ENCODE measurements around the gene AAK1. TPM values are rescaled to one million over a fixed set of nuclear protein-coding genes. Genes with fewer than 3 reads are reported as not detected.
"Not testable (repeated sequence)": the region's sequence is repeated elsewhere in the genome, so short reads cannot be mapped to it uniquely, and the experiment has no call there.

The AAK1 gene
- total RNA-seq, 1 experiment from 2014 or later: 46.8 TPM

- ChIA-PET POLR2A (ENCODE audit: unreplicated experiment) (interaction anchor here (0.7 kb wide), 1 partner anchor 15 kb away, joined by 3 read pairs; no protein-coding TSS in a partner anchor), CTCF (no interaction called here)
- H3K4me2 ChIP-seq (ENCODE audit: low read length): no peak overlapping the region
- H3F3A ChIP-seq (ENCODE audit: low read length, unreplicated experiment): no peaks in the 10 kb centered on the region
- no peak for DNase-seq
- no peaks in the 10 kb centered on the region for H3K4me1 ChIP-seq (ENCODE audit: insufficient read depth, low read length)
- H3K27ac ChIP-seq (ENCODE audit: low read length): no peak overlapping the region
- H3K9ac ChIP-seq (ENCODE audit: low read length): no peak overlapping the region
- no peaks in the 10 kb centered on the region for H3K36me3 ChIP-seq (ENCODE audit: low read depth, low read length)
- H3K27me3 ChIP-seq (ENCODE audit: low read length): no peaks in the 10 kb centered on the region
- BruUV-seq (replicated peaks): no TSS peak
- no peaks in the 10 kb centered on the region for H3K79me2 ChIP-seq (ENCODE audit: low read length)
- H3K9me2 ChIP-seq (replicated peaks; ENCODE audit: low read length): no peaks in the 10 kb centered on the region
- intact Hi-C loops (cut with micrococcal nuclease): no loop called here
- TF ChIP-seq EZH2phosphoT487 (IDR thresholded peaks at IDR 0.05; ENCODE audit: borderline replicate concordance, low read length) (no peak), CTCF (conservative IDR thresholded peaks at IDR 0.05; ENCODE audit: low read depth, low read length) (no peak), EZH2 (IDR thresholded peaks at IDR 0.05; ENCODE audit: low read length, unreplicated experiment) (no peak)
- no peak overlapping the region for H3K4me3 ChIP-seq (ENCODE audit: low read length)
- H4K20me1 ChIP-seq (ENCODE audit: low read length): no peaks in the 10 kb centered on the region
- no peaks in the 10 kb centered on the region for H3K9me3 ChIP-seq (ENCODE audit: low read length)
- no peak for ATAC-seq
- H2AFZ ChIP-seq (ENCODE audit: low read length): no peak overlapping the region
These were observed 190.9 kb downstream of the AAK1 start for GRCh38 chr2:69452687-69453086.

- Histone ChIP-seq H3K36me3 (ENCODE audit: low read depth, low read length) (no peaks in the 10 kb centered on the region), H3K4me1 (ENCODE audit: insufficient read depth, low read length) (no peaks in the 10 kb centered on the region), H3K79me2 (ENCODE audit: low read length) (no peaks in the 10 kb centered on the region), H3K27ac (ENCODE audit: low read length) (no peak overlapping the region), H4K20me1 (ENCODE audit: low read length) (no peaks in the 10 kb centered on the region), H3K9me2 (replicated peaks; ENCODE audit: low read length) (no peaks in the 10 kb centered on the region), H3K4me2 (ENCODE audit: low read length) (no peak overlapping the region), H3K9ac (ENCODE audit: low read length) (no peak overlapping the region), H3F3A (ENCODE audit: low read length, unreplicated experiment) (no peaks in the 10 kb centered on the region), H3K27me3 (ENCODE audit: low read length) (no peaks in the 10 kb centered on the region), H3K9me3 (ENCODE audit: low read length) (no peaks in the 10 kb centered on the region), H2AFZ (ENCODE audit: low read length) (no peak overlapping the region), H3K4me3 (ENCODE audit: low read length) (no peak overlapping the region)
- intact Hi-C loops (cut with micrococcal nuclease): no loop called here
- ChIA-PET CTCF (no interaction called here), POLR2A (ENCODE audit: unreplicated experiment) (no interaction called here)
- TF ChIP-seq CTCF (conservative IDR thresholded peaks at IDR 0.05; ENCODE audit: low read depth, low read length): no peak
- no peak for TF ChIP-seq EZH2 (IDR thresholded peaks at IDR 0.05; ENCODE audit: low read length, unreplicated experiment)
- no peak for TF ChIP-seq EZH2phosphoT487 (IDR thresholded peaks at IDR 0.05; ENCODE audit: borderline replicate concordance, low read length)
- no peak for ATAC-seq
- DNase-seq: no peak
- no TSS peak for BruUV-seq (replicated peaks)
These were observed 192.7 kb downstream of the AAK1 start for GRCh38 chr2:69450735-69451416.

- Histone ChIP-seq H3K27ac (ENCODE audit: low read length) (no peak overlapping the region), H3K4me3 (ENCODE audit: low read length) (no peak overlapping the region), H3F3A (ENCODE audit: low read length, unreplicated experiment) (no peaks in the 10 kb centered on the region), H2AFZ (ENCODE audit: low read length) (no peak overlapping the region), H3K9ac (ENCODE audit: low read length) (no peak overlapping the region), H4K20me1 (ENCODE audit: low read length) (no peaks in the 10 kb centered on the region), H3K36me3 (ENCODE audit: low read depth, low read length) (no peaks in the 10 kb centered on the region), H3K9me2 (replicated peaks; ENCODE audit: low read length) (no peaks in the 10 kb centered on the region), H3K79me2 (ENCODE audit: low read length) (no peaks in the 10 kb centered on the region), H3K4me1 (ENCODE audit: insufficient read depth, low read length) (no peaks in the 10 kb centered on the region), H3K4me2 (ENCODE audit: low read length) (no peak overlapping the region), H3K9me3 (ENCODE audit: low read length) (no peaks in the 10 kb centered on the region), H3K27me3 (ENCODE audit: low read length) (no peaks in the 10 kb centered on the region)
- TF ChIP-seq EZH2 (IDR thresholded peaks at IDR 0.05; ENCODE audit: low read length, unreplicated experiment) (no peak), EZH2phosphoT487 (IDR thresholded peaks at IDR 0.05; ENCODE audit: borderline replicate concordance, low read length) (no peak), CTCF (conservative IDR thresholded peaks at IDR 0.05; ENCODE audit: low read depth, low read length) (no peak)
- no peak for ATAC-seq
- BruUV-seq (replicated peaks): no TSS peak
- intact Hi-C loops (cut with micrococcal nuclease): no loop called here
- CTCF ChIA-PET: no interaction called here
- DNase-seq: no peak
- POLR2A ChIA-PET (ENCODE audit: unreplicated experiment): no interaction called here
These were observed 193.6 kb downstream of the AAK1 start for GRCh38 chr2:69449906-69450305.

GRCh38 chr2:69443673-69444072 is 199.9 kb downstream of the AAK1 start:
- H3K9ac ChIP-seq (ENCODE audit: low read length); POLR2A ChIA-PET (ENCODE audit: unreplicated experiment); H4K20me1 ChIP-seq (ENCODE audit: low read length); H3K4me1 ChIP-seq (ENCODE audit: insufficient read depth, low read length); H3K27me3 ChIP-seq (ENCODE audit: low read length); CTCF ChIA-PET; ATAC-seq; H3K36me3 ChIP-seq (ENCODE audit: low read depth, low read length); H3K9me2 ChIP-seq (replicated peaks; ENCODE audit: low read length); DNase-seq; H3K9me3 ChIP-seq (ENCODE audit: low read length); H3K27ac ChIP-seq (ENCODE audit: low read length); H3K4me2 ChIP-seq (ENCODE audit: low read length); BruUV-seq (replicated peaks); H3K4me3 ChIP-seq (ENCODE audit: low read length); H2AFZ ChIP-seq (ENCODE audit: low read length); H3K79me2 ChIP-seq (ENCODE audit: low read length); H3F3A ChIP-seq (ENCODE audit: low read length, unreplicated experiment): not testable (repeated sequence)
- intact Hi-C loops (cut with micrococcal nuclease): loop anchor here (5.0 kb wide), 1 partner anchor 39 kb away; no protein-coding TSS in a partner anchor
